ENCODE measurements around the gene CPSF2. TPM values are rescaled to one million over a fixed set of nuclear protein-coding genes. Genes with fewer than 3 reads are reported as not detected.
"Not testable (repeated sequence)": the region's sequence is repeated elsewhere in the genome, so short reads cannot be mapped to it uniquely, and the experiment has no call there.

The CPSF2 gene
- total RNA-seq, 1 experiment from 2014 or later: 129 TPM

- no peaks in the 10 kb centered on the region for H3K4me1 ChIP-seq (ENCODE audit: insufficient read depth, low read length, poor library complexity, severe bottlenecking)
- DNase-seq (ENCODE audit: low spot score): peak; percentile 26
- intact Hi-C loops (cut with micrococcal nuclease; ENCODE audit: unreplicated experiment): no loop called here
- no peaks in the 10 kb centered on the region for H3K36me3 ChIP-seq (ENCODE audit: insufficient read depth, low read length, poor library complexity, severe bottlenecking)
- TF ChIP-seq, protein P1, sequence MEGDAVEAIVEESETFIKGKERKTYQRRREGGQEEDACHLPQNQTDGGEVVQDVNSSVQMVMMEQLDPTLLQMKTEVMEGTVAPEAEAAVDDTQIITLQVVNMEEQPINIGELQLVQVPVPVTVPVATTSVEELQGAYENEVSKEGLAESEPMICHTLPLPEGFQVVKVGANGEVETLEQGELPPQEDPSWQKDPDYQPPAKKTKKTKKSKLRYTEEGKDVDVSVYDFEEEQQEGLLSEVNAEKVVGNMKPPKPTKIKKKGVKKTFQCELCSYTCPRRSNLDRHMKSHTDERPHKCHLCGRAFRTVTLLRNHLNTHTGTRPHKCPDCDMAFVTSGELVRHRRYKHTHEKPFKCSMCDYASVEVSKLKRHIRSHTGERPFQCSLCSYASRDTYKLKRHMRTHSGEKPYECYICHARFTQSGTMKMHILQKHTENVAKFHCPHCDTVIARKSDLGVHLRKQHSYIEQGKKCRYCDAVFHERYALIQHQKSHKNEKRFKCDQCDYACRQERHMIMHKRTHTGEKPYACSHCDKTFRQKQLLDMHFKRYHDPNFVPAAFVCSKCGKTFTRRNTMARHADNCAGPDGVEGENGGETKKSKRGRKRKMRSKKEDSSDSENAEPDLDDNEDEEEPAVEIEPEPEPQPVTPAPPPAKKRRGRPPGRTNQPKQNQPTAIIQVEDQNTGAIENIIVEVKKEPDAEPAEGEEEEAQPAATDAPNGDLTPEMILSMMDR (conservative IDR thresholded peaks at IDR 0.05; ENCODE audit: low read depth, low read length): no peak
- no peak for TF ChIP-seq EZH2 (IDR thresholded peaks at IDR 0.05; ENCODE audit: borderline replicate concordance, low read depth, low read length, poor library complexity, severe bottlenecking)
- no TSS peak for BruUV-seq (replicated peaks)
- H3K27ac ChIP-seq (ENCODE audit: low read depth, low read length, poor library complexity, severe bottlenecking): no peak overlapping the region
- ChIA-PET POLR2A (ENCODE audit: low non-redundant PET) (no interaction called here), CTCF (no interaction called here)
- H3K4me3 ChIP-seq (ENCODE audit: low read depth, low read length, poor library complexity, severe bottlenecking): no peak overlapping the region
- H3K27me3 ChIP-seq (replicated peaks; ENCODE audit: insufficient read depth, low read depth, low read length, poor library complexity): no peaks in the 10 kb centered on the region
- no peaks in the 10 kb centered on the region for H3K9me3 ChIP-seq (ENCODE audit: low read depth, low read length, poor library complexity, severe bottlenecking)
These were observed 85.5 kb downstream of the CPSF2 start for GRCh38 chr14:92207012-92207927.

GRCh38 chr14:92207928-92208265, 86.1 kb downstream of the CPSF2 start:
- H3K27ac ChIP-seq (ENCODE audit: low read depth, low read length, poor library complexity, severe bottlenecking): no peak overlapping the region
- H3K36me3 ChIP-seq (ENCODE audit: insufficient read depth, low read length, poor library complexity, severe bottlenecking): no peaks in the 10 kb centered on the region
- no peak for TF ChIP-seq EZH2 (IDR thresholded peaks at IDR 0.05; ENCODE audit: borderline replicate concordance, low read depth, low read length, poor library complexity, severe bottlenecking)
- TF ChIP-seq, protein P1 (conservative IDR thresholded peaks at IDR 0.05; ENCODE audit: low read depth, low read length): no peak
- no peak for DNase-seq (ENCODE audit: low spot score)
- no peaks in the 10 kb centered on the region for H3K4me1 ChIP-seq (ENCODE audit: insufficient read depth, low read length, poor library complexity, severe bottlenecking)
- ChIA-PET CTCF (no interaction called here), POLR2A (ENCODE audit: low non-redundant PET) (no interaction called here)
- intact Hi-C loops (cut with micrococcal nuclease; ENCODE audit: unreplicated experiment): no loop called here
- no peaks in the 10 kb centered on the region for H3K9me3 ChIP-seq (ENCODE audit: low read depth, low read length, poor library complexity, severe bottlenecking)
- no TSS peak for BruUV-seq (replicated peaks)
- H3K27me3 ChIP-seq (replicated peaks; ENCODE audit: insufficient read depth, low read depth, low read length, poor library complexity): no peaks in the 10 kb centered on the region
- H3K4me3 ChIP-seq (ENCODE audit: low read depth, low read length, poor library complexity, severe bottlenecking): no peak overlapping the region

GRCh38 chr14:92209141-92209540, 87.4 kb downstream of the CPSF2 start:
- Histone ChIP-seq H3K27me3 (replicated peaks; ENCODE audit: insufficient read depth, low read depth, low read length, poor library complexity) (no peaks in the 10 kb centered on the region), H3K27ac (ENCODE audit: low read depth, low read length, poor library complexity, severe bottlenecking) (no peak overlapping the region), H3K4me3 (ENCODE audit: low read depth, low read length, poor library complexity, severe bottlenecking) (no peak overlapping the region), H3K36me3 (ENCODE audit: insufficient read depth, low read length, poor library complexity, severe bottlenecking) (no peaks in the 10 kb centered on the region), H3K9me3 (ENCODE audit: low read depth, low read length, poor library complexity, severe bottlenecking) (no peaks in the 10 kb centered on the region), H3K4me1 (ENCODE audit: insufficient read depth, low read length, poor library complexity, severe bottlenecking) (no peaks in the 10 kb centered on the region)
- TF ChIP-seq EZH2 (IDR thresholded peaks at IDR 0.05; ENCODE audit: borderline replicate concordance, low read depth, low read length, poor library complexity, severe bottlenecking): no peak
- TF ChIP-seq, protein P1 (conservative IDR thresholded peaks at IDR 0.05; ENCODE audit: low read depth, low read length): no peak
- intact Hi-C loops (cut with micrococcal nuclease; ENCODE audit: unreplicated experiment): no loop called here
- BruUV-seq (replicated peaks): no TSS peak
- ChIA-PET CTCF (interaction anchor here (0.6 kb wide), 1 partner anchor 30 kb away, joined by 6 read pairs; no protein-coding TSS in a partner anchor), POLR2A (ENCODE audit: low non-redundant PET) (no interaction called here)
- no peak for DNase-seq (ENCODE audit: low spot score)

- POLR2A ChIA-PET (ENCODE audit: low non-redundant PET); intact Hi-C loops (cut with micrococcal nuclease; ENCODE audit: unreplicated experiment); H3K27ac ChIP-seq (ENCODE audit: low read depth, low read length, poor library complexity, severe bottlenecking); H3K9me3 ChIP-seq (ENCODE audit: low read depth, low read length, poor library complexity, severe bottlenecking); H3K4me1 ChIP-seq (ENCODE audit: insufficient read depth, low read length, poor library complexity, severe bottlenecking); H3K4me3 ChIP-seq (ENCODE audit: low read depth, low read length, poor library complexity, severe bottlenecking); DNase-seq (ENCODE audit: low spot score); H3K36me3 ChIP-seq (ENCODE audit: insufficient read depth, low read length, poor library complexity, severe bottlenecking); BruUV-seq (replicated peaks); CTCF ChIA-PET: not testable (repeated sequence)
- H3K27me3 ChIP-seq (replicated peaks; ENCODE audit: insufficient read depth, low read depth, low read length, poor library complexity): peaks cover 21% of the 10 kb centered on the region
These were observed 91.4 kb downstream of the CPSF2 start for GRCh38 chr14:92213125-92213524.
